K562 (cell line): ENCODE results near the gene LPIN2. TPM values are rescaled to one million over a fixed set of nuclear protein-coding genes. Genes with fewer than 3 reads are reported as not detected.

Experiments used
- BCLAF1 ChIP-seq, 2 experiments: fragments of 450-650 bp in 1 of 2; IDR thresholded peaks; 2 replicates each; pipeline ENCODE4 v1.6.1; 2011 to 2017; ENCODE audit warnings: low read depth in 2 of 2, antibody characterized with exemption in 1 of 2, borderline replicate concordance in 1 of 2, low read length in 1 of 2, mild to moderate bottlenecking in 1 of 2, mixed read lengths in 1 of 2; ENCODE audit not compliant: control insufficient read depth in 1 of 2
- MIER1 ChIP-seq: fragments of 450-650 bp; IDR thresholded peaks from 2 replicates; pipeline ENCODE4 v1.6.1; 2016; ENCODE audit warnings: antibody characterized with exemption, mild to moderate bottlenecking, low read depth
- MLX ChIP-seq, 2 experiments: fragments of 450-650 bp in 1 of 2; sonication (generic) in 1 of 2; formaldehyde crosslinking; conservative IDR thresholded peaks; 2 replicates each; pipeline versions ENCODE4 v1.4.0 to v1.8.1; 2020 to 2022; ENCODE audit warnings: mild to moderate bottlenecking in 1 of 2, missing genetic modification reagents in 1 of 2
- NEUROD1 ChIP-seq: fragments of 150-350 bp; IDR thresholded peaks from 2 replicates; pipeline ENCODE4 v1.6.1; 2014; ENCODE audit warnings: borderline replicate concordance, low read length, low read depth; ENCODE audit not compliant: partially characterized antibody
- polyA plus RNA-seq, 8 experiments: library from polyadenylated mRNA; depleted of rRNA in 4 of 8; stranded (reverse) in 5 of 8; unstranded in 3 of 8; fragments of >200 nt; fragmentation: Nextera tagmentation in 2 of 8; fragmentation: Illumina TruSeq in 1 of 8; extraction: Ambion mirVana in 2 of 8; extraction: Trizol in 1 of 8; gene quantifications; 2 replicates each; pipeline versions ENCODE4 v1.2.1 to v1.2.3, GENCODE V29; 2011 to 2014; ENCODE audit warnings: inconsistent platforms in 1 of 8, missing spikeins in 1 of 8
- total RNA-seq, 7 experiments: library from RNA; depleted of rRNA in 6 of 7; stranded (reverse); fragments of >200 nt in 6 of 7; fragmentation: Illumina TruSeq in 2 of 7; extraction: Trizol in 2 of 7; gene quantifications; 2 replicates each; pipeline versions ENCODE4 v1.2.1 to v1.2.3, GENCODE V29; 2011 to 2021; ENCODE audit warnings: low replicate concordance in 1 of 7

Gene LPIN2
- total and polyA plus RNA-seq, 9 of the 15 experiments (the other 6 are each of a cell fraction or from before 2014, with no cell fraction given): 5.2 to 34.8 (median 24.6) TPM

GRCh38 chr18:3059272-3059671 is 46.3 kb upstream of the LPIN2 start (continued):
- TF ChIP-seq BCLAF1 (IDR thresholded peaks at IDR 0.05; ENCODE audit: borderline replicate concordance in 1 of 2, control insufficient read depth in 1 of 2, low read depth in 2 of 2, low read length in 1 of 2): no peak
- no peak for TF ChIP-seq NEUROD1
- no peak for TF ChIP-seq MIER1
- no peak for TF ChIP-seq MLX (CRISPR knock-in tag; conservative IDR thresholded peaks at IDR 0.05)
